GM23338 (cell line): ENCODE results near the gene ARRB1. TPM values are rescaled to one million over a fixed set of nuclear protein-coding genes. Genes with fewer than 3 reads are reported as not detected.

ENCODE experiments used
- EZH2 ChIP-seq: fragments of 200-600 bp; sonication (generic); IDR thresholded peaks from one replicate; pipeline ENCODE4 v1.8.0; 2017; ENCODE audit warnings: antibody characterized with exemption, mild to moderate bottlenecking, low read depth; ENCODE audit not compliant: unreplicated experiment
- EZH2phosphoT487 ChIP-seq: fragments of 200-600 bp; sonication (generic); IDR thresholded peaks from one replicate; pipeline ENCODE4 v1.8.1; 2018; ENCODE audit warnings: antibody characterized with exemption; ENCODE audit not compliant: unreplicated experiment
- JUNB ChIP-seq: IDR thresholded peaks from one replicate; pipeline ENCODE4 v1.6.1; 2016; ENCODE audit warnings: antibody characterized with exemption; ENCODE audit not compliant: unreplicated experiment
- STAT1 ChIP-seq: IDR thresholded peaks from one replicate; pipeline ENCODE4 v1.6.1; 2016; ENCODE audit warnings: antibody characterized with exemption; ENCODE audit not compliant: unreplicated experiment
- ZNF114 ChIP-seq: fragments of 250-450 bp; sonication (Bioruptor Pico); IDR thresholded peaks from 2 replicates; pipeline ENCODE4 v1.5.0; 2020; ENCODE audit warnings: mild to moderate bottlenecking, moderate library complexity
- polyA plus RNA-seq: library from polyadenylated mRNA; unstranded; fragments of >200 nt; fragmentation: Nextera tagmentation; extraction: Ambion mirVana; gene quantifications from 2 replicates; pipeline ENCODE4 v1.2.1, GENCODE V29; 2016
- total RNA-seq: library from RNA; depleted of rRNA; stranded (reverse); fragments of >200 nt; shearing (Covaris generic); gene quantifications from 2 replicates; pipeline ENCODE4 v1.2.3, GENCODE V29; 2014
- TF ChIP-seq, protein P1 (sequence below): fragments of 250-450 bp; sonication (Bioruptor Pico); IDR thresholded peaks from 2 replicates; pipeline ENCODE4 v1.5.0; 2020; ENCODE audit warnings: mild to moderate bottlenecking, moderate library complexity
- TF ChIP-seq, protein P2 (sequence below): IDR thresholded peaks from 2 replicates; pipeline ENCODE4 v1.6.1; 2016; ENCODE audit warnings: antibody characterized with exemption
- TF ChIP-seq, protein P3 (sequence below), 2 experiments: fragments of 200-600 bp in 1 of 2; sonication (generic) in 1 of 2; conservative IDR thresholded peaks; 2 replicates each; pipeline versions ENCODE4 v1.5.1 to v1.6.1; 2016 to 2017; ENCODE audit warnings: antibody characterized with exemption in 2 of 2, low read depth in 2 of 2, mild to moderate bottlenecking in 2 of 2, moderate library complexity in 1 of 2

Gene ARRB1
- total and polyA plus RNA-seq, 2 experiments from 2014 or later: 6.3 to 11.1 TPM

- TF ChIP-seq, protein P1, sequence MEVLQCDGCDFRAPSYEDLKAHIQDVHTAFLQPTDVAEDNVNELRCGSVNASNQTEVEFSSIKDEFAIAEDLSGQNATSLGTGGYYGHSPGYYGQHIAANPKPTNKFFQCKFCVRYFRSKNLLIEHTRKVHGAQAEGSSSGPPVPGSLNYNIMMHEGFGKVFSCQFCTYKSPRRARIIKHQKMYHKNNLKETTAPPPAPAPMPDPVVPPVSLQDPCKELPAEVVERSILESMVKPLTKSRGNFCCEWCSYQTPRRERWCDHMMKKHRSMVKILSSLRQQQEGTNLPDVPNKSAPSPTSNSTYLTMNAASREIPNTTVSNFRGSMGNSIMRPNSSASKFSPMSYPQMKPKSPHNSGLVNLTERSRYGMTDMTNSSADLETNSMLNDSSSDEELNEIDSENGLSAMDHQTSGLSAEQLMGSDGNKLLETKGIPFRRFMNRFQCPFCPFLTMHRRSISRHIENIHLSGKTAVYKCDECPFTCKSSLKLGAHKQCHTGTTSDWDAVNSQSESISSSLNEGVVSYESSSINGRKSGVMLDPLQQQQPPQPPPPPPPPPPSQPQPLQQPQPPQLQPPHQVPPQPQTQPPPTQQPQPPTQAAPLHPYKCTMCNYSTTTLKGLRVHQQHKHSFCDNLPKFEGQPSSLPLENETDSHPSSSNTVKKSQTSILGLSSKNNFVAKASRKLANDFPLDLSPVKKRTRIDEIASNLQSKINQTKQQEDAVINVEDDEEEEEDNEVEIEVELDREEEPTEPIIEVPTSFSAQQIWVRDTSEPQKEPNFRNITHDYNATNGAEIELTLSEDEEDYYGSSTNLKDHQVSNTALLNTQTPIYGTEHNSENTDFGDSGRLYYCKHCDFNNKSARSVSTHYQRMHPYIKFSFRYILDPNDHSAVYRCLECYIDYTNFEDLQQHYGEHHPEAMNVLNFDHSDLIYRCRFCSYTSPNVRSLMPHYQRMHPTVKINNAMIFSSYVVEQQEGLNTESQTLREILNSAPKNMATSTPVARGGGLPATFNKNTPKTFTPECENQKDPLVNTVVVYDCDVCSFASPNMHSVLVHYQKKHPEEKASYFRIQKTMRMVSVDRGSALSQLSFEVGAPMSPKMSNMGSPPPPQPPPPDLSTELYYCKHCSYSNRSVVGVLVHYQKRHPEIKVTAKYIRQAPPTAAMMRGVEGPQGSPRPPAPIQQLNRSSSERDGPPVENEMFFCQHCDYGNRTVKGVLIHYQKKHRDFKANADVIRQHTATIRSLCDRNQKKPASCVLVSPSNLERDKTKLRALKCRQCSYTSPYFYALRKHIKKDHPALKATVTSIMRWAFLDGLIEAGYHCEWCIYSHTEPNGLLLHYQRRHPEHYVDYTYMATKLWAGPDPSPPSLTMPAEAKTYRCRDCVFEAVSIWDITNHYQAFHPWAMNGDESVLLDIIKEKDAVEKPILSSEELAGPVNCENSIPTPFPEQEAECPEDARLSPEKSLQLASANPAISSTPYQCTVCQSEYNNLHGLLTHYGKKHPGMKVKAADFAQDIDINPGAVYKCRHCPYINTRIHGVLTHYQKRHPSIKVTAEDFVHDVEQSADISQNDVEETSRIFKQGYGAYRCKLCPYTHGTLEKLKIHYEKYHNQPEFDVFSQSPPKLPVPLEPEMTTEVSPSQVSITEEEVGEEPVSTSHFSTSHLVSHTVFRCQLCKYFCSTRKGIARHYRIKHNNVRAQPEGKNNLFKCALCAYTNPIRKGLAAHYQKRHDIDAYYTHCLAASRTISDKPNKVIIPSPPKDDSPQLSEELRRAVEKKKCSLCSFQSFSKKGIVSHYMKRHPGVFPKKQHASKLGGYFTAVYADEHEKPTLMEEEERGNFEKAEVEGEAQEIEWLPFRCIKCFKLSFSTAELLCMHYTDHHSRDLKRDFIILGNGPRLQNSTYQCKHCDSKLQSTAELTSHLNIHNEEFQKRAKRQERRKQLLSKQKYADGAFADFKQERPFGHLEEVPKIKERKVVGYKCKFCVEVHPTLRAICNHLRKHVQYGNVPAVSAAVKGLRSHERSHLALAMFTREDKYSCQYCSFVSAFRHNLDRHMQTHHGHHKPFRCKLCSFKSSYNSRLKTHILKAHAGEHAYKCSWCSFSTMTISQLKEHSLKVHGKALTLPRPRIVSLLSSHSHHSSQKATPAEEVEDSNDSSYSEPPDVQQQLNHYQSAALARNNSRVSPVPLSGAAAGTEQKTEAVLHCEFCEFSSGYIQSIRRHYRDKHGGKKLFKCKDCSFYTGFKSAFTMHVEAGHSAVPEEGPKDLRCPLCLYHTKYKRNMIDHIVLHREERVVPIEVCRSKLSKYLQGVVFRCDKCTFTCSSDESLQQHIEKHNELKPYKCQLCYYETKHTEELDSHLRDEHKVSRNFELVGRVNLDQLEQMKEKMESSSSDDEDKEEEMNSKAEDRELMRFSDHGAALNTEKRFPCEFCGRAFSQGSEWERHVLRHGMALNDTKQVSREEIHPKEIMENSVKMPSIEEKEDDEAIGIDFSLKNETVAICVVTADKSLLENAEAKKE: no peak
- TF ChIP-seq ZNF114 (no peak), EZH2phosphoT487 (no peak), EZH2 (no peak), STAT1 (no peak), JUNB (no peak)
- TF ChIP-seq, protein P2, sequence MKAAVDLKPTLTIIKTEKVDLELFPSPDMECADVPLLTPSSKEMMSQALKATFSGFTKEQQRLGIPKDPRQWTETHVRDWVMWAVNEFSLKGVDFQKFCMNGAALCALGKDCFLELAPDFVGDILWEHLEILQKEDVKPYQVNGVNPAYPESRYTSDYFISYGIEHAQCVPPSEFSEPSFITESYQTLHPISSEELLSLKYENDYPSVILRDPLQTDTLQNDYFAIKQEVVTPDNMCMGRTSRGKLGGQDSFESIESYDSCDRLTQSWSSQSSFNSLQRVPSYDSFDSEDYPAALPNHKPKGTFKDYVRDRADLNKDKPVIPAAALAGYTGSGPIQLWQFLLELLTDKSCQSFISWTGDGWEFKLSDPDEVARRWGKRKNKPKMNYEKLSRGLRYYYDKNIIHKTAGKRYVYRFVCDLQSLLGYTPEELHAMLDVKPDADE: no peak
- TF ChIP-seq, protein P3, sequence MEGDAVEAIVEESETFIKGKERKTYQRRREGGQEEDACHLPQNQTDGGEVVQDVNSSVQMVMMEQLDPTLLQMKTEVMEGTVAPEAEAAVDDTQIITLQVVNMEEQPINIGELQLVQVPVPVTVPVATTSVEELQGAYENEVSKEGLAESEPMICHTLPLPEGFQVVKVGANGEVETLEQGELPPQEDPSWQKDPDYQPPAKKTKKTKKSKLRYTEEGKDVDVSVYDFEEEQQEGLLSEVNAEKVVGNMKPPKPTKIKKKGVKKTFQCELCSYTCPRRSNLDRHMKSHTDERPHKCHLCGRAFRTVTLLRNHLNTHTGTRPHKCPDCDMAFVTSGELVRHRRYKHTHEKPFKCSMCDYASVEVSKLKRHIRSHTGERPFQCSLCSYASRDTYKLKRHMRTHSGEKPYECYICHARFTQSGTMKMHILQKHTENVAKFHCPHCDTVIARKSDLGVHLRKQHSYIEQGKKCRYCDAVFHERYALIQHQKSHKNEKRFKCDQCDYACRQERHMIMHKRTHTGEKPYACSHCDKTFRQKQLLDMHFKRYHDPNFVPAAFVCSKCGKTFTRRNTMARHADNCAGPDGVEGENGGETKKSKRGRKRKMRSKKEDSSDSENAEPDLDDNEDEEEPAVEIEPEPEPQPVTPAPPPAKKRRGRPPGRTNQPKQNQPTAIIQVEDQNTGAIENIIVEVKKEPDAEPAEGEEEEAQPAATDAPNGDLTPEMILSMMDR (conservative IDR thresholded peaks at IDR 0.05; ENCODE audit: low read depth in 2 of 2): no peak
Measured at GRCh38 chr11:75271730-75272129, 79.7 kb downstream of the ARRB1 start (continued).
